ENCODE data around the gene REP15. TPM values are rescaled to one million over a fixed set of nuclear protein-coding genes. Genes with fewer than 3 reads are reported as not detected.
"Not testable (repeated sequence)": the region's sequence is repeated elsewhere in the genome, so short reads cannot be mapped to it uniquely, and the experiment has no call there.

The REP15 gene
- polyA plus RNA-seq, 3 donors, result not detected

DNA sequence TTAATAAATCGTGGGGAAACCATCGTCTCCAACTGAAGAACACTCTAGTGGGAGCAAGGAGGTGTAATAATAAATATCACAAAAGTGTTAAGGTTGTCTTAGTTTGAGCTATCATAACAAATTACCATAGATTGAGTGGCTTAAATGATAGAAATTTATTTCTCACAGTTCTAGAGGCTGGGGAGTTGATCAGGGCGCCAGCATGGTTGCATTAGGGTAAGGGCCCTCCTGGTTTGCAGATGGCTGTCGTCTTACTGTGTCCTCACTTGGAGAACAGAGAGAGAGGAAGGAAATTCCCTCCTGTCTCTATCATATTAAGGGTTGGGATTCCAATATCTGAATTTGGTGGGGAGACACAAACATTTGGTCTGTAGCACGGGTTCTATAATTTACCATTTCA, 47.4 kb downstream of the REP15 start:
- Mint-ChIP-seq H3K36me3 (peaks cover 45 to 64% of the 10 kb centered on the region in 2 donors), H3K4me3 (no peak overlapping the region), H3K27ac (no peak overlapping the region), H3K27me3 (ENCODE audit: low read depth in 3 of 3) (peaks cover 0 to 4% (median 0%) of the 10 kb centered on the region in 3 donors), H3K4me1 (no peaks in the 10 kb centered on the region), H3K9me3 (peaks cover 0 to 1% (median 0%) of the 10 kb centered on the region in 7 donors)
- Histone ChIP-seq H3K4me1 (ENCODE audit: control insufficient read depth in 1 of 2, insufficient read depth in 2 of 2, low read length in 2 of 2) (no peaks in the 10 kb centered on the region), H3K9me3 (replicated peaks in 1 of 2; ENCODE audit: control insufficient read depth in 1 of 2, insufficient read depth in 1 of 2, low read length in 2 of 2) (no peaks in the 10 kb centered on the region), H4K20me1 (ENCODE audit: insufficient read depth, low read length) (no peaks in the 10 kb centered on the region), H3K4me2 (replicated peaks; ENCODE audit: extremely low read depth, low read length, poor library complexity, severe bottlenecking) (no peak overlapping the region), H3K4me3 (replicated peaks in 1 of 3; ENCODE audit: low read depth in 2 of 3, low read length in 3 of 3) (no peak overlapping the region), H3K27ac (ENCODE audit: low read depth in 1 of 2, low read length in 2 of 2) (no peak overlapping the region), H3K36me3 (replicated peaks in 1 of 2; ENCODE audit: control insufficient read depth in 1 of 2, insufficient read depth in 2 of 2, low read length in 2 of 2) (peaks cover 41 to 84% of the 10 kb centered on the region in 2 donors), H3K9ac (ENCODE audit: insufficient read depth, low read length, poor library complexity, severe bottlenecking) (no peak overlapping the region), H3K79me2 (ENCODE audit: insufficient read depth, low read length) (no peaks in the 10 kb centered on the region), H3K27me3 (ENCODE audit: control insufficient read depth in 2 of 2, insufficient read depth in 2 of 2, low read length in 2 of 2) (no peaks in the 10 kb centered on the region), H2AFZ (ENCODE audit: insufficient read depth, low read depth, low read length, poor library complexity, severe bottlenecking) (no peak overlapping the region)
- intact Hi-C loops (cut with micrococcal nuclease), result no loop called here
- no CpG with 5 or more reads among the region's 5 CpGs for WGBS (ENCODE audit: insufficient coverage)
- DNase-seq, result no peak
- TF ChIP-seq, protein P1, sequence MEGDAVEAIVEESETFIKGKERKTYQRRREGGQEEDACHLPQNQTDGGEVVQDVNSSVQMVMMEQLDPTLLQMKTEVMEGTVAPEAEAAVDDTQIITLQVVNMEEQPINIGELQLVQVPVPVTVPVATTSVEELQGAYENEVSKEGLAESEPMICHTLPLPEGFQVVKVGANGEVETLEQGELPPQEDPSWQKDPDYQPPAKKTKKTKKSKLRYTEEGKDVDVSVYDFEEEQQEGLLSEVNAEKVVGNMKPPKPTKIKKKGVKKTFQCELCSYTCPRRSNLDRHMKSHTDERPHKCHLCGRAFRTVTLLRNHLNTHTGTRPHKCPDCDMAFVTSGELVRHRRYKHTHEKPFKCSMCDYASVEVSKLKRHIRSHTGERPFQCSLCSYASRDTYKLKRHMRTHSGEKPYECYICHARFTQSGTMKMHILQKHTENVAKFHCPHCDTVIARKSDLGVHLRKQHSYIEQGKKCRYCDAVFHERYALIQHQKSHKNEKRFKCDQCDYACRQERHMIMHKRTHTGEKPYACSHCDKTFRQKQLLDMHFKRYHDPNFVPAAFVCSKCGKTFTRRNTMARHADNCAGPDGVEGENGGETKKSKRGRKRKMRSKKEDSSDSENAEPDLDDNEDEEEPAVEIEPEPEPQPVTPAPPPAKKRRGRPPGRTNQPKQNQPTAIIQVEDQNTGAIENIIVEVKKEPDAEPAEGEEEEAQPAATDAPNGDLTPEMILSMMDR (IDR thresholded peaks at IDR 0.05), result no peak

- H3K27ac ChIP-seq (ENCODE audit: low read depth in 1 of 2, low read length in 2 of 2); H3K4me3 ChIP-seq (replicated peaks in 1 of 3; ENCODE audit: low read depth in 2 of 3, low read length in 3 of 3); H3K27ac Mint-ChIP-seq; DNase-seq; H3K4me2 ChIP-seq (replicated peaks; ENCODE audit: extremely low read depth, low read length, poor library complexity, severe bottlenecking); H3K9me3 ChIP-seq (replicated peaks in 1 of 2; ENCODE audit: control insufficient read depth in 1 of 2, insufficient read depth in 1 of 2, low read length in 2 of 2); H3K79me2 ChIP-seq (ENCODE audit: insufficient read depth, low read length); H3K9me3 Mint-ChIP-seq; H2AFZ ChIP-seq (ENCODE audit: insufficient read depth, low read depth, low read length, poor library complexity, severe bottlenecking); H3K4me3 Mint-ChIP-seq; H3K27me3 Mint-ChIP-seq (ENCODE audit: low read depth in 3 of 3); intact Hi-C loops (cut with micrococcal nuclease); H3K9ac ChIP-seq (ENCODE audit: insufficient read depth, low read length, poor library complexity, severe bottlenecking); H4K20me1 ChIP-seq (ENCODE audit: insufficient read depth, low read length); H3K4me1 Mint-ChIP-seq; H3K4me1 ChIP-seq (ENCODE audit: control insufficient read depth in 1 of 2, insufficient read depth in 2 of 2, low read length in 2 of 2); H3K27me3 ChIP-seq (ENCODE audit: control insufficient read depth in 2 of 2, insufficient read depth in 2 of 2, low read length in 2 of 2): not testable (repeated sequence)
- WGBS (ENCODE audit: insufficient coverage), result no CpG with 5 or more reads among the region's 1 CpG
- peaks cover 19 to 65% of the 10 kb centered on the region in 2 donors for H3K36me3 ChIP-seq (replicated peaks in 1 of 2; ENCODE audit: control insufficient read depth in 1 of 2, insufficient read depth in 2 of 2, low read length in 2 of 2)
- peaks cover 36 to 56% of the 10 kb centered on the region in 2 donors for H3K36me3 Mint-ChIP-seq
These were observed 49.5 kb downstream of the REP15 start for GRCh38 chr12:27745734-27746133.

Other genes with a start within 250 kb of the REP15 start
- gene SMCO2, start 249.7 kb upstream of the REP15 start, polyA plus RNA-seq, result 10 to 100 TPM in 1 of 3 donors, not detected in 2; 17.4 TPM
- under 1 TPM; 0.25 to 0.79 (median 0.53) TPM for gene PPFIBP1, start 172.2 kb upstream of the REP15 start, polyA plus RNA-seq
- gene MRPS35, start 14.4 kb downstream of the REP15 start, polyA plus RNA-seq, result 10 to 100 TPM; 16.6 to 51.8 (median 46.1) TPM
- gene KLHL42, start 83.8 kb downstream of the REP15 start, polyA plus RNA-seq, result 1 to 10 TPM; 4.1 to 9.9 (median 7.5) TPM
- not detected for gene MANSC4, start 83.8 kb downstream of the REP15 start, polyA plus RNA-seq

Data from CD14-positive monocyte (primary cell).